Liver (tissue), 9 donors: ENCODE data around the gene CEP135. TPM values are rescaled to one million over a fixed set of nuclear protein-coding genes. Genes with fewer than 3 reads are reported as not detected.

Experiments
- DNase-seq: peaks from one replicate; pipeline ENCODE4 v3.0.0-alpha.2; 2017; ENCODE audit warnings: low spot score
- H3K27ac ChIP-seq, 2 donors: one replicate each; pipeline ENCODE4 v1.7.0; 2013; ENCODE audit warnings: inconsistent platforms in 2 of 2, low read length in 2 of 2, control low read depth in 1 of 2, low read depth in 1 of 2, mild to moderate bottlenecking in 1 of 2
- H3K27me3 ChIP-seq, 4 donors: one replicate each; pipeline versions ENCODE4 v1.6.1 to v1.7.0; 2013; ENCODE audit warnings: low read length in 3 of 4, inconsistent platforms in 1 of 4, mild to moderate bottlenecking in 1 of 4, moderate library complexity in 1 of 4; ENCODE audit not compliant: control insufficient read depth in 4 of 4, insufficient read depth in 4 of 4
- H3K36me3 ChIP-seq, 4 donors: one replicate each; pipeline versions ENCODE4 v1.6.1 to v1.7.0; 2013; ENCODE audit warnings: low read length in 3 of 4, mild to moderate bottlenecking in 3 of 4, low read depth in 1 of 4, moderate library complexity in 1 of 4; ENCODE audit not compliant: control insufficient read depth in 4 of 4, insufficient read depth in 3 of 4
- H3K4me1 ChIP-seq, 4 donors: one replicate each; pipeline versions ENCODE4 v1.6.1 to v1.7.0; 2013; ENCODE audit warnings: low read length in 3 of 4, mild to moderate bottlenecking in 3 of 4, moderate library complexity in 1 of 4; ENCODE audit not compliant: control insufficient read depth in 4 of 4, insufficient read depth in 4 of 4
- H3K4me3 ChIP-seq, 3 donors: one replicate each; pipeline versions ENCODE4 v1.6.1 to v1.7.0; 2013; ENCODE audit warnings: low read length in 3 of 3, control low read depth in 1 of 3, low read depth in 1 of 3, mild to moderate bottlenecking in 1 of 3
- H3K9ac ChIP-seq, 2 donors: one replicate each; pipeline ENCODE4 v1.7.0; 2013; ENCODE audit warnings: low read length in 2 of 2, mild to moderate bottlenecking in 2 of 2, moderate library complexity in 2 of 2, control low read depth in 1 of 2, low read depth in 1 of 2
- H3K9me3 ChIP-seq, 4 donors: one replicate each; pipeline versions ENCODE4 v1.6.1 to v1.7.0; 2013; ENCODE audit warnings: low read length in 3 of 4; ENCODE audit not compliant: control insufficient read depth in 4 of 4
- EGR1 ChIP-seq, 2 donors: IDR thresholded peaks; 2 replicates each; pipeline ENCODE4 v1.6.1; 2016 to 2018; ENCODE audit warnings: antibody characterized with exemption in 2 of 2, low read depth in 2 of 2
- FOXA1 ChIP-seq: IDR thresholded peaks from 2 replicates; pipeline ENCODE4 v1.6.1; 2016; ENCODE audit warnings: antibody characterized with exemption
- FOXA2 ChIP-seq: IDR thresholded peaks from 2 replicates; pipeline ENCODE4 v1.6.1; 2016; ENCODE audit warnings: antibody characterized with exemption
- GABPA ChIP-seq, 2 donors: IDR thresholded peaks in 1 of 2; conservative IDR thresholded peaks in 1 of 2; 2 replicates each; pipeline ENCODE4 v1.6.1; 2016; ENCODE audit warnings: antibody characterized with exemption in 2 of 2, mild to moderate bottlenecking in 1 of 2, moderate library complexity in 1 of 2
- HNF4A ChIP-seq, 2 donors: conservative IDR thresholded peaks; 2 replicates each; pipeline ENCODE4 v1.6.1; 2016; ENCODE audit warnings: antibody characterized with exemption in 2 of 2, mild to moderate bottlenecking in 2 of 2
- HNF4G ChIP-seq: IDR thresholded peaks from 2 replicates; pipeline ENCODE4 v1.6.1; 2016; ENCODE audit warnings: antibody characterized with exemption
- JUND ChIP-seq, 2 donors: IDR thresholded peaks; 2 replicates each; pipeline ENCODE4 v1.6.1; 2016; ENCODE audit warnings: antibody characterized with exemption in 2 of 2
- RAD21 ChIP-seq, 2 donors: IDR thresholded peaks; 2 replicates each; pipeline ENCODE4 v1.6.1; 2016; ENCODE audit warnings: antibody characterized with exemption in 2 of 2, mild to moderate bottlenecking in 2 of 2
- RXRA ChIP-seq, 2 donors: IDR thresholded peaks; 2 replicates each; pipeline ENCODE4 v1.6.1; 2017 to 2018; ENCODE audit warnings: antibody characterized with exemption in 2 of 2, mild to moderate bottlenecking in 1 of 2
- SP1 ChIP-seq: IDR thresholded peaks from 2 replicates; pipeline ENCODE4 v1.6.1; 2018; ENCODE audit warnings: antibody characterized with exemption, mild to moderate bottlenecking
- TAF1 ChIP-seq: conservative IDR thresholded peaks from 2 replicates; pipeline ENCODE4 v1.6.1; 2016; ENCODE audit warnings: antibody characterized with exemption, mild to moderate bottlenecking
- YY1 ChIP-seq: IDR thresholded peaks from 2 replicates; pipeline ENCODE4 v1.6.1; 2016; ENCODE audit warnings: antibody characterized with exemption, mild to moderate bottlenecking
- ZBTB33 ChIP-seq: IDR thresholded peaks from 2 replicates; pipeline ENCODE4 v1.6.1; 2016; ENCODE audit warnings: antibody characterized with exemption
- WGBS: extraction: QIAGEN DNeasy Blood & Tissue Kit; methylation state at CpG from one replicate; pipeline ENCODE4 v1.1.7; 2013; 5-methylcytosine and 5-hydroxymethylcytosine counted together
- polyA plus RNA-seq, 2 donors: library from polyadenylated mRNA; stranded (reverse) in 1 of 2; unstranded in 1 of 2; fragments of 200-250 nt in 1 of 2; fragments of >200 nt in 1 of 2; fragmentation: Nextera tagmentation in 1 of 2; extraction: Ambion mirVana in 1 of 2; gene quantifications; one replicate each; pipeline versions ENCODE4 v1.2.1 to v1.2.3, GENCODE V29; 2013 to 2015
- total RNA-seq, 2 donors: library from RNA; depleted of rRNA; stranded (reverse); fragments of >200 nt; gene quantifications; one replicate each; pipeline ENCODE4 v1.2.3, GENCODE V29; 2014
- TF ChIP-seq, protein P1 (sequence below): fragments of 150-350 bp; IDR thresholded peaks from 2 replicates; pipeline ENCODE4 v1.5.1; 2017; ENCODE audit warnings: improper control_type of control experiment, low read depth, low read length; ENCODE audit not compliant: missing input control
- TF ChIP-seq, protein P2 (sequence below): IDR thresholded peaks from 2 replicates; pipeline ENCODE4 v1.6.1; 2016; ENCODE audit warnings: antibody characterized with exemption
- TF ChIP-seq, protein P3 (sequence below): IDR thresholded peaks from 2 replicates; pipeline ENCODE4 v1.6.1; 2016; ENCODE audit warnings: antibody characterized with exemption, mild to moderate bottlenecking
- donor health status: healthy.
- donor health status: healthy.
- donor health status: healthy.
- donor health status: healthy.
- donor health status: healthy.

The CEP135 gene
- total and polyA plus RNA-seq, 4 donors: 0.47 to 9.8 (median 1.9) TPM

DNA sequence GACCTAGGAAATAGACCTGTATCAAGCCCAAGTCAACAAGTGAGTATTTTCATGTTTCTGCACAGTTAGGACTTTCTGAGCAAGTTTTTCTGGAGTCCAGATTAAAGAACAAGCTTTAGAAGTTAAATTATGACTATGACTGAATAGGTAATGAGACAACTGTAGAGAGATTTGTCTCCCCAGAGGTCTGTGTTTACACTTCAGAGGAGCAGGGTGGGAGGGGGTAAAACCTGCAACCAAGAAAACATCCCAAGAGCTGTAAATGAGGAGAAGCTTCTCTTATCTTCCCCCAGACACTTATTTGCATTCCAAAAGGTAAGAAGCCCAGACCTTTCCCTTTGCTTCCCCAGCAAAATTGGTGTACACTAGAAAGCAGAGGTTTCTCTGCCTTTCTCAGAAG lies 22.1 kb upstream of the CEP135 start:
- H3K9me3 ChIP-seq: peaks cover 0 to 7% (median 0%) of the 10 kb centered on the region in 4 donors
- no peak overlapping the region for H3K9ac ChIP-seq
- no peaks in the 10 kb centered on the region for H3K36me3 ChIP-seq
- DNase-seq: no peak
- H3K27me3 ChIP-seq: no peaks in the 10 kb centered on the region
- H3K4me3 ChIP-seq: no peak overlapping the region
- no peak overlapping the region for H3K27ac ChIP-seq
- TF ChIP-seq SP1 (no peak), RXRA (IDR thresholded peaks at IDR 0.05) (no peak), FOXA2 (no peak), RAD21 (IDR thresholded peaks at IDR 0.05) (no peak), HNF4A (conservative IDR thresholded peaks at IDR 0.05) (no peak), FOXA1 (no peak), HNF4G (no peak), YY1 (no peak)
- TF ChIP-seq, protein P1, sequence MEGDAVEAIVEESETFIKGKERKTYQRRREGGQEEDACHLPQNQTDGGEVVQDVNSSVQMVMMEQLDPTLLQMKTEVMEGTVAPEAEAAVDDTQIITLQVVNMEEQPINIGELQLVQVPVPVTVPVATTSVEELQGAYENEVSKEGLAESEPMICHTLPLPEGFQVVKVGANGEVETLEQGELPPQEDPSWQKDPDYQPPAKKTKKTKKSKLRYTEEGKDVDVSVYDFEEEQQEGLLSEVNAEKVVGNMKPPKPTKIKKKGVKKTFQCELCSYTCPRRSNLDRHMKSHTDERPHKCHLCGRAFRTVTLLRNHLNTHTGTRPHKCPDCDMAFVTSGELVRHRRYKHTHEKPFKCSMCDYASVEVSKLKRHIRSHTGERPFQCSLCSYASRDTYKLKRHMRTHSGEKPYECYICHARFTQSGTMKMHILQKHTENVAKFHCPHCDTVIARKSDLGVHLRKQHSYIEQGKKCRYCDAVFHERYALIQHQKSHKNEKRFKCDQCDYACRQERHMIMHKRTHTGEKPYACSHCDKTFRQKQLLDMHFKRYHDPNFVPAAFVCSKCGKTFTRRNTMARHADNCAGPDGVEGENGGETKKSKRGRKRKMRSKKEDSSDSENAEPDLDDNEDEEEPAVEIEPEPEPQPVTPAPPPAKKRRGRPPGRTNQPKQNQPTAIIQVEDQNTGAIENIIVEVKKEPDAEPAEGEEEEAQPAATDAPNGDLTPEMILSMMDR: no peak
- TF ChIP-seq, protein P2, sequence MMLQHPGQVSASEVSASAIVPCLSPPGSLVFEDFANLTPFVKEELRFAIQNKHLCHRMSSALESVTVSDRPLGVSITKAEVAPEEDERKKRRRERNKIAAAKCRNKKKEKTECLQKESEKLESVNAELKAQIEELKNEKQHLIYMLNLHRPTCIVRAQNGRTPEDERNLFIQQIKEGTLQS: no peak
- no peaks in the 10 kb centered on the region for H3K4me1 ChIP-seq

DNA sequence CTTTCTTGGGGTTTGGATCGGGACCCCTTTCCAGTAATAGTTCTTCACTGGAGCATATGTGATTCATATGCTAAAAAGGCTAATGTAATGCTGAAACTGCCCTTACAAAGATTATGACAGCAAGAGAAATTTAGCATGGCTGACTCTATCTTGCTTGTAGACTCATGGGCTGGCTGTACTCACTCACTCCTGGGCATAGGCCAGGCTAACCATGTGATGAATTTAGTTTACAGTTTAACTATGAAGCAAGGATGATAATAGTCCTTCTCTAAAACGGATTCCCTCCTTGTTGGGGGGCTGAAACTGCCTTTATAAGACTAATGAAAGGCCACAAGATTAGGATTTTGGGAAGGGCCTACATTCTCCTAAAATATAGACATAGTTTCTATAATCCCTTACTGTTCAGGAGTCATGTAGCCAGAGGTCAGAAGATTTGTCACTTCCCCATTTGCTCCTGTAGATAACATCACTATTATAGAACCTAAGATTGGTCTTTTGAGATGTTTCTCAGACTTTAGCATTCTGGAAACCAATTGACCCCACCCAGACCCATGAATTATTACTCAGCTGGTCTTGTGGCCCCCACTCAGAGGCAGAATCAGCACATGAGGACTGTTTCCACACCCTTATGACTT lies 20.8 kb upstream of the CEP135 start:
- no peak for DNase-seq
- TF ChIP-seq SP1 (no peak), JUND (IDR thresholded peaks at IDR 0.05) (no peak), FOXA2 (no peak), RAD21 (IDR thresholded peaks at IDR 0.05) (no peak), HNF4G (no peak), TAF1 (no peak), ZBTB33 (no peak), RXRA (IDR thresholded peaks at IDR 0.05) (no peak), GABPA (IDR thresholded peaks at IDR 0.05 in 1 of 2, conservative IDR thresholded peaks at IDR 0.05 in 1 of 2) (no peak), EGR1 (IDR thresholded peaks at IDR 0.05; ENCODE audit: low read depth in 2 of 2) (no peak), YY1 (no peak)
- TF ChIP-seq, protein P1: no peak
- TF ChIP-seq, protein P3, sequence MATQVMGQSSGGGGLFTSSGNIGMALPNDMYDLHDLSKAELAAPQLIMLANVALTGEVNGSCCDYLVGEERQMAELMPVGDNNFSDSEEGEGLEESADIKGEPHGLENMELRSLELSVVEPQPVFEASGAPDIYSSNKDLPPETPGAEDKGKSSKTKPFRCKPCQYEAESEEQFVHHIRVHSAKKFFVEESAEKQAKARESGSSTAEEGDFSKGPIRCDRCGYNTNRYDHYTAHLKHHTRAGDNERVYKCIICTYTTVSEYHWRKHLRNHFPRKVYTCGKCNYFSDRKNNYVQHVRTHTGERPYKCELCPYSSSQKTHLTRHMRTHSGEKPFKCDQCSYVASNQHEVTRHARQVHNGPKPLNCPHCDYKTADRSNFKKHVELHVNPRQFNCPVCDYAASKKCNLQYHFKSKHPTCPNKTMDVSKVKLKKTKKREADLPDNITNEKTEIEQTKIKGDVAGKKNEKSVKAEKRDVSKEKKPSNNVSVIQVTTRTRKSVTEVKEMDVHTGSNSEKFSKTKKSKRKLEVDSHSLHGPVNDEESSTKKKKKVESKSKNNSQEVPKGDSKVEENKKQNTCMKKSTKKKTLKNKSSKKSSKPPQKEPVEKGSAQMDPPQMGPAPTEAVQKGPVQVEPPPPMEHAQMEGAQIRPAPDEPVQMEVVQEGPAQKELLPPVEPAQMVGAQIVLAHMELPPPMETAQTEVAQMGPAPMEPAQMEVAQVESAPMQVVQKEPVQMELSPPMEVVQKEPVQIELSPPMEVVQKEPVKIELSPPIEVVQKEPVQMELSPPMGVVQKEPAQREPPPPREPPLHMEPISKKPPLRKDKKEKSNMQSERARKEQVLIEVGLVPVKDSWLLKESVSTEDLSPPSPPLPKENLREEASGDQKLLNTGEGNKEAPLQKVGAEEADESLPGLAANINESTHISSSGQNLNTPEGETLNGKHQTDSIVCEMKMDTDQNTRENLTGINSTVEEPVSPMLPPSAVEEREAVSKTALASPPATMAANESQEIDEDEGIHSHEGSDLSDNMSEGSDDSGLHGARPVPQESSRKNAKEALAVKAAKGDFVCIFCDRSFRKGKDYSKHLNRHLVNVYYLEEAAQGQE: no peak
- TF ChIP-seq, protein P2: no peak
- Histone ChIP-seq H3K4me1 (no peaks in the 10 kb centered on the region), H3K9ac (no peak overlapping the region), H3K9me3 (peaks cover 0 to 7% (median 0%) of the 10 kb centered on the region in 4 donors), H3K27ac (no peak overlapping the region), H3K4me3 (no peak overlapping the region), H3K36me3 (no peaks in the 10 kb centered on the region), H3K27me3 (no peaks in the 10 kb centered on the region)
- 84% methylated on average over 2 of the region's 2 CpGs for WGBS
